ENCODE results near the gene LSAMP.

LSAMP gene

DNA sequence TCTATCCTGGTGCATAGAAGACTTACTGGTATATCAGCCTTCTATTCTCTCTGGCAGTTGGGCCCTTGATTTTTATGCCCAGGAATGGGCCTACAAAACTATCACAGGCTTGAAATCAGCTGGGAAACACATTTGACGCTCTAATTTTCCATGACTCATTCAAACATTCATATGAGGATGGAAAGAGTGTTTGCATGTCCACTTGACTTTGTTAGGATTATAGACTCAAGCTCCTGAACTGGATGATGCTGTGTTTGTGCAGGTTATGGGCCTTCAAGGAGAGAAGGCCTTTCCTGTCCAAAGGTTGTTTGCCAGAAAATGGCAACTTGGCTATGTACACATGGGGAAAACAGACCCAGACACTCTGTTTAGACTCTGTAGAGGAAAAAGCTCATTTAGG, 602.1 kb downstream of the LSAMP start:
- Histone ChIP-seq H3K4me3 (replicated peaks; ENCODE audit: low read depth, low read length) (no peak overlapping the region), H3K36me3 (ENCODE audit: control insufficient read depth, insufficient read depth, low read length) (no peaks in the 10 kb centered on the region), H3K27me3 (replicated peaks; ENCODE audit: control insufficient read depth, insufficient read depth, low read length) (no peaks in the 10 kb centered on the region)
- no peak for DNase-seq (ENCODE audit: extremely low read depth, insufficient read length)
- TF ChIP-seq, protein P1, sequence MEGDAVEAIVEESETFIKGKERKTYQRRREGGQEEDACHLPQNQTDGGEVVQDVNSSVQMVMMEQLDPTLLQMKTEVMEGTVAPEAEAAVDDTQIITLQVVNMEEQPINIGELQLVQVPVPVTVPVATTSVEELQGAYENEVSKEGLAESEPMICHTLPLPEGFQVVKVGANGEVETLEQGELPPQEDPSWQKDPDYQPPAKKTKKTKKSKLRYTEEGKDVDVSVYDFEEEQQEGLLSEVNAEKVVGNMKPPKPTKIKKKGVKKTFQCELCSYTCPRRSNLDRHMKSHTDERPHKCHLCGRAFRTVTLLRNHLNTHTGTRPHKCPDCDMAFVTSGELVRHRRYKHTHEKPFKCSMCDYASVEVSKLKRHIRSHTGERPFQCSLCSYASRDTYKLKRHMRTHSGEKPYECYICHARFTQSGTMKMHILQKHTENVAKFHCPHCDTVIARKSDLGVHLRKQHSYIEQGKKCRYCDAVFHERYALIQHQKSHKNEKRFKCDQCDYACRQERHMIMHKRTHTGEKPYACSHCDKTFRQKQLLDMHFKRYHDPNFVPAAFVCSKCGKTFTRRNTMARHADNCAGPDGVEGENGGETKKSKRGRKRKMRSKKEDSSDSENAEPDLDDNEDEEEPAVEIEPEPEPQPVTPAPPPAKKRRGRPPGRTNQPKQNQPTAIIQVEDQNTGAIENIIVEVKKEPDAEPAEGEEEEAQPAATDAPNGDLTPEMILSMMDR (IDR thresholded peaks at IDR 0.05; ENCODE audit: insufficient read depth, low read length, poor library complexity, severe bottlenecking) = no peak

DNA sequence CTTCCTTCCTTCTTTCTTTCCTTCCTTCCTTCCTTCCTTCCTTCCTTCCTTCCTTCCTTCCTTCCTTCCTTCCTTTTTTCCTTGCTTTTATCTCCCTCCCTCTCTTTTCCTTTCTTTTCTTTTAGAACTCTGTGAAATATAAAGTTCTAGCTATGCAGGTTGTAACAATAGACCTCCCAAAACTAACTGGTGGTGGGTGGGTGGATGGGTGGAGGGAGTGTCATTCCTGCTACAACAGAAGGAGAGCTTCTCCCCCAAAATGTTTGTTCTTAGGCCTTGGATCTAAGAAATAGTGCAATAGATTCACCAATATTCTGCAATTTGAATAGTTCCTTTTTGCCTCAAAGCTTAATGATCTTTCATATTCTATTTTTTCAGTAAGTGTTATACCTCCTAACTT, 606.0 kb downstream of the LSAMP start:
- H3K4me3 ChIP-seq (replicated peaks; ENCODE audit: low read depth, low read length) = no peak overlapping the region
- TF ChIP-seq, protein P1 (IDR thresholded peaks at IDR 0.05; ENCODE audit: insufficient read depth, low read length, poor library complexity, severe bottlenecking) = no peak
- H3K36me3 ChIP-seq (ENCODE audit: control insufficient read depth, insufficient read depth, low read length) = no peaks in the 10 kb centered on the region
- H3K27me3 ChIP-seq (replicated peaks; ENCODE audit: control insufficient read depth, insufficient read depth, low read length) = no peaks in the 10 kb centered on the region
- no peak for DNase-seq (ENCODE audit: extremely low read depth, insufficient read length)

DNA sequence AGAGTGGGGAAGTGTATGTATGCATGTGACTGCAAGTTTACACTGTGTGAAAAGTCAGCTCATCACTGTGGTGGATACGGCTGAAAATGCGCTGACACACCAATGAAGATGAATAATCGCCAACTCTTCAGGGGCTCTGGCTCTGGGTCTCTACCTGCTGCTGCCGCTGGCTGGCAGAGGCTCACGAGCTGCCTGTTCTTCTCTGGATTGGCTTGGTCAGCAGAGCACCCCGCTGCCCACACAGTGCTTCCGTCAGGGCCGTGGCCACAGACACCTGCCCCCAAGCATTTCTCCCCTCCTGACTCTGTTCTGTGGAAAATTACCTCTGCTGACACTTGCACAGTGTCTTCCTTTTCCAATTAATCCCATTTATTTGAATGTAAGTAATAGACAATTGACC, 606.5 kb downstream of the LSAMP start:
- no peaks in the 10 kb centered on the region for H3K36me3 ChIP-seq (ENCODE audit: control insufficient read depth, insufficient read depth, low read length)
- TF ChIP-seq, protein P1 (IDR thresholded peaks at IDR 0.05; ENCODE audit: insufficient read depth, low read length, poor library complexity, severe bottlenecking) = no peak
- H3K4me3 ChIP-seq (replicated peaks; ENCODE audit: low read depth, low read length) = no peak overlapping the region
- no peak for DNase-seq (ENCODE audit: extremely low read depth, insufficient read length)
- H3K27me3 ChIP-seq (replicated peaks; ENCODE audit: control insufficient read depth, insufficient read depth, low read length) = no peaks in the 10 kb centered on the region

DNA sequence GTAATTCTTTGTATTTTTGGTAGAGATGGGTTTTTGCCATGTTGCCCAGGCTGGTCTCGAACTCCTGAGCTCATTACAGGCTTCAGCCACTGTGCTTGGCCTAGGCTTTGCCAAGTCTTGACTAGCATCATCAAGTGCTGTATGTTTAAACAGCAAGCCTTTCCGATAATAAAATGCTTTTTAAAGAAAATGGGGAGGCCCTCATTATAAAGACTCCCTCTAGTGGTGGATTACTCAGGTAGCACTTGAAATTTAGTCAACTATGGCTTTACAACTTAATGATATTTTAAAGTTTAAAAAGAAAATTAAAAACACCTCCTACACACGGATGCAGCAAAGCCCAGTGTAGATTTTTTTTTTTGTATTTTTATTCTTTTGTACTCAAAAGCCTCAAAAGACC, 608.3 kb downstream of the LSAMP start:
- H3K36me3 ChIP-seq (ENCODE audit: control insufficient read depth, insufficient read depth, low read length) = no peaks in the 10 kb centered on the region
- no peaks in the 10 kb centered on the region for H3K27me3 ChIP-seq (replicated peaks; ENCODE audit: control insufficient read depth, insufficient read depth, low read length)
- no peak overlapping the region for H3K4me3 ChIP-seq (replicated peaks; ENCODE audit: low read depth, low read length)
- DNase-seq (ENCODE audit: extremely low read depth, insufficient read length) = no peak
- TF ChIP-seq, protein P1 (IDR thresholded peaks at IDR 0.05; ENCODE audit: insufficient read depth, low read length, poor library complexity, severe bottlenecking) = peak; percentile 67

DNA sequence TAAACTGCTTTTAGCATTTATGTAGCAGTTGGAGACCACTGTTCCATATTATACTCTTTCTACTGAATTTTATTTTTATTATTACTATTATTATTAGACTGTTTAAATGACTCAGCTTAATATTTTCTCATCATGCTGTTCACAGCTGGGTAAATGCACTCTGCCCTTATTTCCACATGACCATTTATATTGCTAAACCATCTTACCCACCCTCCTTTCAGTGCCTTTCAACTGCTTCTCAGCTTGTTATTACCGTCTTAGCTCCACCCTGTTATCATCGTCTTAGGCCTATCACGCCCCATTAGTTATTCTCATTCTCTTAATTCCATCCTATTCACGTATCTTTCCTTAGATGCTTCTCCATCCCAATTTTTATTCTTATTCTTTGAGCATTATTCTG, 609.3 kb downstream of the LSAMP start:
- H3K4me3 ChIP-seq (replicated peaks; ENCODE audit: low read depth, low read length) = no peak overlapping the region
- H3K36me3 ChIP-seq (ENCODE audit: control insufficient read depth, insufficient read depth, low read length) = no peaks in the 10 kb centered on the region
- H3K27me3 ChIP-seq (replicated peaks; ENCODE audit: control insufficient read depth, insufficient read depth, low read length) = no peaks in the 10 kb centered on the region
- no peak for DNase-seq (ENCODE audit: extremely low read depth, insufficient read length)
- TF ChIP-seq, protein P1 (IDR thresholded peaks at IDR 0.05; ENCODE audit: insufficient read depth, low read length, poor library complexity, severe bottlenecking) = no peak

DNA sequence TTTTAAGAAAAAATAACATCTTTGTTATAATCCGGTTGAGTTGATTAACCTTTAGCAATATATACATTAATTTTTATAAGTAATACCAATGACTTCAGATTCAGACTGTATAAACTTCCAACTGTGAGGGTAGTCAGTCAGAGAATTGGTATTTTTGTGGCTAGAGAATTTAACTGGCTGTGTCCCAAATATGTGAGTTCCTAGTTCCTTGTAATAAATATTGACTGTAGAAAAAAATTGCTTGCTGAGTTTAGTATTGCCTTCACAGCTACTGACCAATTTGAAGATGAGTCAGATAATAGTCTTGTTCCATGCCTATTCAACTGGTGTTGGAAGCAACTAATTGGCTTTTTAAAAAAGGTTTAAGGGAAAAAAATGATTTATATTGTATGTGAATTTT, 611.2 kb downstream of the LSAMP start:
- Histone ChIP-seq H3K27me3 (replicated peaks; ENCODE audit: control insufficient read depth, insufficient read depth, low read length) (no peaks in the 10 kb centered on the region), H3K36me3 (ENCODE audit: control insufficient read depth, insufficient read depth, low read length) (no peaks in the 10 kb centered on the region), H3K4me3 (replicated peaks; ENCODE audit: low read depth, low read length) (no peak overlapping the region)
- TF ChIP-seq, protein P1 (IDR thresholded peaks at IDR 0.05; ENCODE audit: insufficient read depth, low read length, poor library complexity, severe bottlenecking) = no peak
- no peak for DNase-seq (ENCODE audit: extremely low read depth, insufficient read length)

Data from GM06990 (cell line).